Kidney glomerular epithelial cell (primary cell): ENCODE data around the gene CALML5.

ENCODE experiments used
- DNase-seq: peaks from one replicate; lab custom pipeline; 2025; lab: John Stamatoyannopoulos, UW

The CALML5 gene

GRCh38 chr10:5500910-5501309 is 1.5 kb upstream of the CALML5 start:
- DNase-seq = no peak

GRCh38 chr10:5500162-5500670 is 846 bp upstream of the CALML5 start:
- DNase-seq = no peak

- no peak for DNase-seq
These were observed 428 bp downstream of the CALML5 start for GRCh38 chr10:5498791-5499492.

DNA sequence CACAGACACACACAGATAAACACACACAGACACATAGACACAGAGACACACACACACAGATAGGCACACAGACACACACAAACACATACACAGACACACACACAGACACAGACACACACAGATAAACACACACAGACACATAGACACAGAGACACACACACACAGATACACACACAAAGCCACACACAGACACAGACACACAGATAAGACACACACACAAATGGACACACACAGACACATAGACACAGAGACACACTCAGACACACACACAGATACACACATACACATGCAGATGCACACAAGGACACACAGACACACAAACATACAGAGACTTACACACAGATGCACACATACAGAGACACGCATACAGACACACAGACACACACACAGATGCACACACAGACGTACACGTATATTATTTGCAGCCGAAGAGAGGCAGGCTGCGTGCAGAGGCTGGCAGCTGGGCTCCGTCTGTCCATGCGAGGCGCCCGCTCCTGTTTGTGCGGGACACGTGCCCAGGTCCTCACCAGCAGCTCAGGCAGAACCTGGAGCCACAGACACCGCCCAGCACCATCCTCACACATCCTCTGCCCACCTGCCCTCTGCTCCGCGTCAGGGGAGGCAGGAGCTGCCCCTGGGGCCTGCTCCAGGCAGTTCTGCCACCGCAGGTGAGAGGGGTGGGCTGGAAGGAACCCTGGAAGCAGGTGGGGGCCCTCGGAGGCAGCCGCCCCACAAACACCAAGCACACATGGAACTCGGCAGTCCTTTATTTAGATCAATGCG is 1.2 kb downstream of the CALML5 start:
- no peak for DNase-seq

DNA sequence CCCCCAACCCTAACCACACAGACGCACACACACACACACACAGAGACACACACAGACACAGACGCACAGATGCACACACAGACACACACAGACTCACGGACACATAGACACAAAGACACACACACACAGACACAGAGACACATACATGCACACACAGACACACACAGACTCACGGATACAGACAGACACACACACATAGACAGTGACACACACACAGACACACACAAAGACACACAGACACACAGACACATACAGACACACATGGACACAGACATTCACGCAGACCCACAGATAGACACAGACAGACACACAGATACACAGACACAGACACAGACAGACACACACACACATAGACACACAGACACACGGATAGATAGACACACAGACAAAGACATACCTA is 2.1 kb downstream of the CALML5 start:
- DNase-seq = no peak

DNA sequence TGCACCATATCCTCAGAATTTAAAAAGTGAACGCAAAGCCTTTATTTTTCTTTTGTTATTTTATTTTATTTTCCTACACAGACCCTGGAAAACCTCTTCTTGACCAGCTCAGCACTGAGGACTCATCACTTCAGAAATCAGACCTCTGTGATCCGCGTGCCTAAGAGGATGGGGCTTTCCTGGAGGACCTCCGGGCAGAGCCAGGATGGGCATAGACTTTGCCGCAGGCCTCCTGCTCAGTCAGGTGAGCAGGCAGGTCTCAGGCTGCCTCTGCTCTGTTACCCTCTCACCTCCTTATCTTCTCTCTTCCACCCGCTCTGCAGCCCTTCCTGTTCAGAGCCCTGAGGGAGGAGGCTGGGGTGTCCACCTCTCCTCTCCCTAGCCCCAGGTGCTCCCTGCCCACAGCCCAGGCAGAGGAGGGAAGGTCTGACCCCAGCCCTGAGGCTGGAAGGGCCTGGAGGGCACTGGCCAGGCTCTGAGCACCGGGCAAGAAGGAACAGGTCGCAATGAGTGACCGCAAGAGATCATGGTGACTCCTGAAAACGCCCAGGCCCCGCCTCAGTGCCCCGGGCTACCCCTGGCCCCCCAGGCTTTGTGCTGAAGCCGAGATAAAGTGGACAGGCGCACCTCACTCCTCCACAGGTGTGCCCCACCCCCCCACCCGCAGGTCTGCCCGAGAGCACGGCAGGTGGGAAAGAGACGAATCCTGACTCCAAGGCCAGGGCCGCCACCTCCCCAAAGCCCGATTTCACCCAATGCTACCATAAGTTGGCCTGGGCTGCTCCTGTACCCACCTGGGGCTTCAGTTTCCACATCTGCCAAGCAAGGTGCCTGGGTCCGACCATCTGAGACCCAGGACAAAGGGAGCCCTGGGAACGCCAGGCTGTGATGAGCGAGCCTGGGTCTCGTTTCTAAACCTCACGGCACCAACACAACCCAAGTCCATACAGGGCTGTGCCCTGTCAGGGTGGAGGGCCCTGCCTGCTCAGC is 2.8 kb downstream of the CALML5 start:
- no peak for DNase-seq

DNA sequence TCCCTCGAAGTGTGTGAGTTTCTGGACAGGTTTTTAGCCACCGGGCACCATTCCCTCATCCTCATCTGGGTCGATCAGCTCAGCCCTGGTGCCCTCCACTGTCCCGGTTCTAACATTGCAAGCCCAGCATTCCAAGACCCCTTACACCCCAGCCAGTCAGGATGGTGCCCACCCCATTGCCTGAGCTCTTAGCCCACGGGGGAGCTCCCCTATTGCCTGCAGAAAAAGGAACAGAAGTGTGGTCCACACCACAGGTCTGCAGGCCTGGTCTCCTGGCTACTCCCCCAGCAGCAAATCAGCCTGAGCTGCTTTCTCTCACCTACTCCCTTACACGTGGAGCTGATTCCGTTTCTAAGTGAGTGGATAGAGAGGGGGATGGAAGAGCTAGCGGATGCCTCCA is 4.8 kb downstream of the CALML5 start:
- DNase-seq = no peak

DNA sequence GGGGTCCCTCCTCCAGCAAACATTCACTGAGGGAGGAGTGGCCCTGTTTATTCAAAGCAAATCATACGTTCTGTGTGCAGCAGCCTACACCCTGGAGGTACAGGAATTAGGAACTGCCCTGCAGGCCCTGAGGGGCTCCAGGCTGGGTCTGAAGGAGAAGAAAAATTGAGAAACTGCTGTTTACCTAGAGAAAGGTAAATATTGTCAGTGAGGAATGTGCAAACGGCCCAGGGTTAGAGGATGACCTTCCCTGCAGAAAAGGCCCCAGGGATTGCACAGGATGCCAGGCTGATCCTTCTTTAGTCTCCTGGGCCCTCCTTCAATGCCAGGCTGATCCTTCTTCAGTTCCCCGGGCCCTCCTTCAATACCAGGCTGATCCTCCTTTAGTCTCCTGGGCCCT is 5.7 kb downstream of the CALML5 start:
- no peak for DNase-seq

DNA sequence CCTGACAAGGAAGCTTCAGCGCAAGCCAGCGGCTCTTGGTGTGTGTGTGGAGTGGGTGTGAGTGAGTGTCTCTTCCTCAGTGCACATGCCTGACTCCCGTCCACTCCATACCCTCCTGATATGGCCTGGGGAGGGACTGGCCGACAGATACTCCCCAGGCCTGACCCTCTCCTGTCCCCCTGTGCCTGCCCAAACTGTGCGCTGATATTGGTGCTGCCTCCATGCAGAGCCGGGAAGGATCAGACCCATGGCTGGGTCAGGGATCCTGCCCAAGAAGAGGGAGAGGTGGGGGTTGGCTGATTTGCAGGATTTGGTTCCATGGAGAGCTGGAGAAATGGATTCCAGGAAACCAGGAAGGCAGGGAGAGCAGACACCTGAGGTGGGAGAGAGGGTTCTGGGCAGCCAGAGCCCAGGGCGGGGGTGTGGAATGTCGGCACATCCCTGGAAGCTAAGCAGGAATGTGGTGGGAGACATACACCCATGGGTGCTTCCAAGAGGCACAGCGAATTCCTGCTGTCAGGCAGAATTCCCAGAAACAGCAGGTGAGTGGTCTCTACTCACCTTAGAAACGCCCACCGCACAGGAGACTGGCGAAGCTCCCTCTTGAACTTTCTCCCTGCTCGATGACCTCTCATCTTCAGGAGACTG is 6.3 kb downstream of the CALML5 start:
- DNase-seq = no peak

GRCh38 chr10:5492322-5492855 is 7.0 kb downstream of the CALML5 start:
- DNase-seq = no peak

DNA sequence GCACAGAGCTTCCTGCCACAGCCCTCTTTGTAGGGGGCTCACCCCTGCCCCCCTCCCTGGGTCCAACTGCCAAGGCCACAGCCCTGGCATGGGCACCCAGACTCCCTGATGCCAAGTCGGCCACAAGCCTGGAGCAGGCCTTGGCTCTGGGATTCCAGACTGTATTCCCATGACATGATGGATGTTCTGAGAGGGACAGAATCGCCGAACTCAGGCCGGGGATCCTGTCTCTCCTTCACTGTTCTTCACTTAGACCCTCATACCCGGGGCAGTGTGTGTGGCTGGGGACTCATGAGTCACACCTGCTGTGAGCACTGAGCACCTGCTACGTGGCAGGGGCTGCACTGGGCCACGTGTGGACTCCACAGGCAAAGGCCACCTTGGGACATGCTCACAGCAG is 7.9 kb downstream of the CALML5 start:
- DNase-seq = no peak

DNA sequence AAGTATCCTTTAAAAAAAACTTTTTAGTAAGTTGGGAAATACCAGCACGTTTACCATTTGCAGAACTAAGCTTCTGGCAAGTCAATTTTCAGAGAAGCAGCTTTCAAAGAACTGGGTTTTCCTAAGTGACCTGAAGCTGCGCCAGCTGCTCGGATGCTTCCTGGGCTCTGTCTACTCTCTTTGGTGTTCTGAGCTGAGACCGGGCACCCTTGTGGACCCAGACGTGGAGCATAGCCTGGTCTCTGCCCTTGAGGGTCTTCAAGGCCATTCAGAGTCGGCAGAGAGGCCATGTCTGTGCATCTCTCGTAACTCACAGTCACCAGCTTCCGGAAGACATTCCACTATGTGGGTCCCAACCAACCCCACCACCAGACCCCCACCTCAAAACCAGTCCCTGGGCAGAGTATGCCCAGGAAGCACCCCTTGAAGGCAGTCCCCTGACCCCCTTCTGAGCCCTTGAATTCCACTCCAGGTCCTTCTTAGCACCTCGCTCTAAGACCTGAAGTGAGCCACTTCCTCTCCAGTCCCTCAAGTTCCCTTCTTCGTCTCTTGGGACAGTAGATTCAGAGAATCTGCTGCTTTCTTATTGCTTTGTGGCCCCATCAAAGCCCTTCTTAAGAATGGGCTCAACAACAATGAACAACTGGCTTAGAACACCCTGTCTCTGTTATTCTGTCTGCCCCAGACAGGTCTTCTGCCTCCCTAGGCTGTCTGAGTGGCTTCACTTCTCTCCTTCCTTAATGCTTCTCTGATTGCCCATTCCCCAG is 8.5 kb downstream of the CALML5 start:
- no peak for DNase-seq

GRCh38 chr10:5490032-5490431 is 9.3 kb downstream of the CALML5 start:
- DNase-seq = no peak

DNA sequence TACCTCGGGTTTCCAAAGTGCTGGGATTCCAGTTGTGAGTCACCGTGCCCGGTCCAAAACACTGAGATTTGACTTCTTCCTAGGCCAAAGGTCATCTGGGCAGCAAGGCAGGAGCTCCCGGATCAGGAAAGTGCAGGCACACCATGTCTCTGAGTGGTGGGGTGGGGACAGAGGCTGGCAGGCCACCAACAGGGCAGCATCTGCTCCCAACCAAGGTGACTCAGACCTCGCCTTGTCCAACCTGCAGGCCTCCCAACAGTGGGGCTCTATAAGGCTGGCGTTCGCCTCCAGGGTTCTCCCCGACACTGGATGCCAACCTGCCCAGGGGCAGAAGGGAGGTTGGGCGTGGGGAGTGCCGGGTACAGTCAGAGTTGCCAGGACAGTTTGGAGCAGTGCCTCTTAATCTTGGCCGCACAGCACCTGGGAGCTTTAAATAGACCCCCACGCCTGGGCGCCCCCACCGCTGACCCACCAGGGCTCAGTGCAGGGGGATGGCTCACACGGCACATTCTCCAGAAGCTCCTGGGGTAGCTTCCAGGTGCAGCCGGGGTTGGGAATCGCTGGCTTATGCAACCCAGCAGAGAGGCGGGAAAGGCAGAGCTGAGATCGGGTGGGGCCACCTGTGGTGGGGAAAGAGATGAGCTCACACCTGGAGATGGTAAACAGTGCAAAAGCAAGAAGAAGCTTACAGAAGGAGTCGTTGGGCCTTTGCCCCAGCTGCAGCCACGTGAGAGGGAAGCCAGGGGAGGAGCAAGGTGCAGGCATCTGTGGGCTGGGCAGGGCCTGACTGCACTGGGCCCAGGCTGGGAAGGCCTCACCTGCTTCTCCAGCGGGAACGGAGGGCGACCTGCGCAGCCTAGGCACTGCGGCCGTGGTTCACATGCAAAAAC is 10.9 kb downstream of the CALML5 start:
- DNase-seq = no peak

DNA sequence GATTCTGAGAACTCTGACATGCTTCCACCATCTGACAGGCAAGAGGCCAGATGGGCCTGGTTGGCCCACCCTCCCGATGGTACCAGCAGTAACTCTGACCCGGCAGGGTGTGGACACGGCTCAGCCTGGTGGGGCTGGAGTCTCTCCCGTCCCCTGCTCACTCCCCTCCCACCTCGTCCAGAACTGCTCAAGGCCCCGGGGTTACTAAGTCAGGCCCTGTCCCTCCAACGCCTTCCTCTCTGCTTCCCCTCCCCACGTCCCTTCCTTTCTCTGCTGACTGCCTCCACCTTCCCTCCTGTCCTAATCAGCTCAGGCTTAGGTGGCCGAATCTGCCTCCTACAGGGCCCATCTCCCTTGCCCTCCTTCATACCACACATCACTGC is 12.5 kb downstream of the CALML5 start:
- no peak for DNase-seq

GRCh38 chr10:5485948-5486852 is 13.2 kb downstream of the CALML5 start:
- DNase-seq = no peak

GRCh38 chr10:5485290-5485689 is 14.1 kb downstream of the CALML5 start:
- no peak for DNase-seq

DNA sequence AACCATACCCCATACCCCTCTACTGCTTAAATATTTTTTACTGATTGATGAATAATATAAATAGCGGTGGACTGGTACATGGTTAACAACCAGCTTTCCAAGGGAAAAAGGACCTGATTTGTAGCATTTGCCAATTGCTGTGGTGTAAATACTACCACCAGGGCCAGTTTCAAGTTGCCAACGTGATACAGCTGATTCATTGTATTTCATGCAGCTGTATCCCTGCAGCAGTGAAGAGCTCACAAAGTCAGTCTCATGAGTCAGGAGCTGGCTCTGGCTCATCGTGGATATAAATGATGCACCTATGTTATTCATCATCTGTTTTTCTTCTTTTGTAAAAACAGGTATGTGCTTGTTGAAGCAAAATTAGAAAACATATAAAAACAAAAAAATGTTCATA is 15.2 kb downstream of the CALML5 start:
- no peak for DNase-seq

- DNase-seq = no peak
These were observed 17.4 kb downstream of the CALML5 start for GRCh38 chr10:5482016-5482415.
